DMS79 (cell line): ENCODE data around the gene RAPSN.
A peak's percentile ranks its signal among the peaks of the same experiment; 100 is the strongest.

Experiments
- DNase-seq: peaks from one replicate; lab custom pipeline; 2025; lab: John Stamatoyannopoulos, UW

Gene RAPSN

GRCh38 chr11:47466201-47466600, 17.3 kb upstream of the RAPSN start:
- DNase-seq = no peak

GRCh38 chr11:47464483-47464882, 15.5 kb upstream of the RAPSN start:
- peak; percentile 99 for DNase-seq

- DNase-seq = no peak
Measured at GRCh38 chr11:47461876-47462275, 12.9 kb upstream of the RAPSN start.

GRCh38 chr11:47460571-47461235, 11.8 kb upstream of the RAPSN start:
- no peak for DNase-seq

- peak; percentile 59 for DNase-seq
Measured at GRCh38 chr11:47454258-47454671, 5.3 kb upstream of the RAPSN start.

- no peak for DNase-seq
Measured at GRCh38 chr11:47453365-47453764, 4.4 kb upstream of the RAPSN start.

GRCh38 chr11:47451990-47452389, 3.1 kb upstream of the RAPSN start:
- no peak for DNase-seq

- DNase-seq = no peak
Measured at GRCh38 chr11:47451436-47451835, 2.5 kb upstream of the RAPSN start.

GRCh38 chr11:47449541-47449940, 605 bp upstream of the RAPSN start:
- no peak for DNase-seq

- no peak for DNase-seq
Measured at GRCh38 chr11:47447906-47448305, 1.0 kb downstream of the RAPSN start.

GRCh38 chr11:47446833-47447232, 2.1 kb downstream of the RAPSN start:
- no peak for DNase-seq

- no peak for DNase-seq
Measured at GRCh38 chr11:47445840-47446239, 3.1 kb downstream of the RAPSN start.

GRCh38 chr11:47443817-47444216, 5.1 kb downstream of the RAPSN start:
- no peak for DNase-seq

- DNase-seq = no peak
Measured at GRCh38 chr11:47443028-47443700, 5.8 kb downstream of the RAPSN start.

GRCh38 chr11:47442514-47442913, 6.4 kb downstream of the RAPSN start:
- no peak for DNase-seq

GRCh38 chr11:47441421-47441820, 7.5 kb downstream of the RAPSN start:
- no peak for DNase-seq

- DNase-seq = no peak
Measured at GRCh38 chr11:47440054-47440476, 8.9 kb downstream of the RAPSN start.

GRCh38 chr11:47438721-47439120, 10.2 kb downstream of the RAPSN start:
- DNase-seq = no peak

- no peak for DNase-seq
Measured at GRCh38 chr11:47437746-47438418, 11.1 kb downstream of the RAPSN start.

GRCh38 chr11:47437218-47437745, 11.7 kb downstream of the RAPSN start:
- DNase-seq = no peak

- DNase-seq = no peak
Measured at GRCh38 chr11:47436726-47437125, 12.2 kb downstream of the RAPSN start.

- no peak for DNase-seq
Measured at GRCh38 chr11:47435687-47436086, 13.2 kb downstream of the RAPSN start.
